Spleen (tissue), 11 donors: ENCODE data around the gene ME3. TPM values are rescaled to one million over a fixed set of nuclear protein-coding genes. Genes with fewer than 3 reads are reported as not detected.

ENCODE experiments used
- DNase-seq: peaks from one replicate; pipeline ENCODE4 v3.0.0-alpha.2; 2020
- H3K27ac ChIP-seq, 8 donors: fragments of 200-600 bp; sonication (generic) in 7 of 8; 1 replicate in 4 of 8; 2 replicates in 4 of 8; pipeline versions ENCODE4 v1.5.0 to v1.8.0; 2016 to 2021; ENCODE audit warnings: inconsistent platforms in 4 of 8, mild to moderate bottlenecking in 4 of 8, moderate library complexity in 1 of 8
- H3K27me3 ChIP-seq, 7 donors: fragments of 200-600 bp; sonication (generic) in 6 of 7; replicated peaks in 1 of 7; 1 replicate in 4 of 7; 2 replicates in 3 of 7; pipeline versions ENCODE4 v1.5.0 to v1.8.0; 2016 to 2021; ENCODE audit warnings: inconsistent platforms in 3 of 7, mild to moderate bottlenecking in 1 of 7
- H3K36me3 ChIP-seq, 6 donors: fragments of 200-600 bp; sonication (generic) in 5 of 6; 1 replicate in 4 of 6; 2 replicates in 2 of 6; pipeline versions ENCODE4 v1.5.0 to v1.8.0; 2016 to 2021; ENCODE audit warnings: inconsistent platforms in 2 of 6
- H3K4me1 ChIP-seq, 6 donors: fragments of 200-600 bp; sonication (generic) in 5 of 6; 1 replicate in 3 of 6; 2 replicates in 3 of 6; pipeline versions ENCODE4 v1.5.0 to v1.8.0; 2016 to 2021; ENCODE audit warnings: inconsistent platforms in 3 of 6
- H3K4me3 ChIP-seq, 8 donors: fragments of 200-600 bp; sonication (generic) in 7 of 8; 1 replicate in 4 of 8; 2 replicates in 4 of 8; pipeline versions ENCODE4 v1.5.0 to v1.8.0; 2016 to 2021; ENCODE audit warnings: inconsistent platforms in 4 of 8, mild to moderate bottlenecking in 4 of 8, moderate library complexity in 2 of 8
- H3K9me3 ChIP-seq, 8 donors: fragments of 200-600 bp; sonication (generic) in 7 of 8; 1 replicate in 4 of 8; 2 replicates in 4 of 8; pipeline versions ENCODE4 v1.5.0 to v1.8.0; 2016 to 2021; ENCODE audit warnings: inconsistent platforms in 4 of 8
- CTCF ChIP-seq, 11 experiments: fragments of 200-600 bp in 7 of 11; fragments of 450-650 bp in 4 of 11; sonication (generic) in 4 of 11; IDR thresholded peaks in 8 of 11; conservative IDR thresholded peaks in 3 of 11; 1 replicate in 7 of 11; 2 replicates in 4 of 11; pipeline versions ENCODE4 v1.4.0 to v1.8.0; 2016 to 2021; ENCODE audit warnings: antibody characterized with exemption in 11 of 11, inconsistent platforms in 4 of 11, mild to moderate bottlenecking in 1 of 11
- POLR2A ChIP-seq, 3 donors: fragments of 450-650 bp; IDR thresholded peaks; one replicate each; pipeline ENCODE4 v1.5.1; 2017; ENCODE audit warnings: antibody characterized with exemption in 3 of 3, mild to moderate bottlenecking in 1 of 3
- POLR2AphosphoS5 ChIP-seq, 3 donors: sonication (generic); formaldehyde crosslinking; IDR thresholded peaks; one replicate each; pipeline ENCODE4 v1.5.1; 2017; ENCODE audit warnings: antibody characterized with exemption in 3 of 3
- WGBS, 5 donors: extraction: QIAGEN DNeasy Blood & Tissue Kit in 3 of 5; methylation state at CpG; one replicate each; pipeline versions ENCODE4 v1.1.5 to v1.1.7; 2013 to 2018; 5-methylcytosine and 5-hydroxymethylcytosine counted together
- intact Hi-C: fragments of 100-400 bp; cut with DNase I; formaldehyde crosslinking; loops from one replicate; pipeline ENCODE4 v1.15.0; 2023; ENCODE audit warnings: low total_unique reads
- polyA plus RNA-seq, 3 donors: library from polyadenylated mRNA; stranded (reverse); fragments of 200-250 nt; gene quantifications; one replicate each; pipeline ENCODE4 v1.2.1, GENCODE V29; 2013
- total RNA-seq, 7 donors: library from RNA; depleted of rRNA in 3 of 7; stranded (reverse); fragments of >200 nt in 3 of 7; fragmentation: NEBNext Ultra II Directional in 4 of 7; extraction: Animal tissue kit (Norgen Biotek cat#: 25700) in 4 of 7; gene quantifications; one replicate each; pipeline versions ENCODE4 v1.1.0 to v1.2.1, GENCODE V29; 2016 to 2021
- donor health status: healthy with polysubstance abuse.
- donor health status: DM: no; HTN: no; CAD: no; lungs with moderate emphysema.
- donor health status: DM: no; HTN: no; CAD: no.
- donor health status: Bipolar disorder and iron deficiency.
- donor health status: healthy.
- donor health status: DM: no; HTN: no; CAD: no.
- donor health status: DM: yes; HTN: yes; CAD: no.

ME3 gene
- total and polyA plus RNA-seq, 10 donors: 6.4 to 25.9 (median 18.3) TPM

DNA sequence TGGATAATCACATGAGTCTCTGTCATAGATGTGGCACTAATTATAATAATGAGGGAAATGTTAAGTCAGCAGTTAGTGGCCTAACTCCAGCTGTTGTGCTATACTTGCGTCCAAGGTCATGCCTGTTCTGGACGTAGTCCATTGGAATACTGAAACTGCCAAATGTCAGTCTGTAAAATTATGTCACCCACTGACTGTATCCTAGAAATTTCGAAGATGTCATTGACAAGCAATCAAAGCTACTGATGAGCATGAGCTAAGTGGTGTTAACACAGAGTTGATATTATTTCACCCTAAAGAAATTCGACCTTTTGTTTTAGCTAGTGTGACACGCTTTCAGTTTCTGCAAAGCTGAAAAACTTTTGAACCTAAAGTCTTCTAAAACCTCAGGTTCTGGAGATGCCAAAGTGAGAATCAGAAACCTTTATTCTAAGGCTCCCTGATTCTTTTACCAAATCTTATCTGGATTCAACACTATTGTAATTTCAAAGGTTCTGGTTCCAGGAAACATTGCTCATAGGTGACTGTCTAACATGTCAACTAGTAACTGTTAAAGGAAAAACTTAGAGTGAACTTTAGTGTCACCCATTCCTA lies 14.9 kb upstream of the ME3 start:
- Histone ChIP-seq H3K27ac (peak overlapping the region in 4 of 8 donors; percentile 7 to 45 (median 20)), H3K4me1 (no peaks in the 10 kb centered on the region), H3K27me3 (no peaks in the 10 kb centered on the region), H3K36me3 (no peaks in the 10 kb centered on the region), H3K9me3 (no peaks in the 10 kb centered on the region), H3K4me3 (no peak overlapping the region)
- 51 to 70% (median 62%) methylated on average over 5 of the region's 5 CpGs for WGBS, 5 donors
- intact Hi-C loops: no loop called here
- DNase-seq: no peak
- no peak for TF ChIP-seq POLR2A (IDR thresholded peaks at IDR 0.05)
- TF ChIP-seq CTCF (IDR thresholded peaks at IDR 0.05 in 8 of 11, conservative IDR thresholded peaks at IDR 0.05 in 3 of 11): no peak
- TF ChIP-seq POLR2AphosphoS5 (IDR thresholded peaks at IDR 0.05): peak in 1 of 3 donors; percentile 17

DNA sequence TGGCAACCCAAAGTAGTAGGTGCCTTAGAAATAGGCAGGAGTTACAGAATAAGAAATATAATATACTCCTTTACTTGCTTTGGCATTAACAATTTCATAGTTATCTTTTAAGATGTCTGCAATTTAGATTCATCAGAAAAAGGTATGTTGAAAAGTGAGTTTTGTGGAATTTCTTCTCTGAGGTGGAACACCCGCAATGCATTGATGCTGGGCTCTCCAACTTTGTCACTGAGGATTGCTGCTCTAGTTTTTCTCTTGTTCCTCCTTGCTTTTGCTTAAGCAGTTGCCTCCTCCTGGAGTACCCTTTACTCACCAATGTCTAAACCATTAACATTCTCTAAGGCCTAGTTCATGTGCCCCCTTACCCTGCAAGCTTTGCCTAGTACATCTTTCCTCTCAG lies 14.1 kb upstream of the ME3 start:
- H3K4me3 ChIP-seq: no peak overlapping the region
- H3K4me1 ChIP-seq: no peaks in the 10 kb centered on the region
- TF ChIP-seq CTCF (IDR thresholded peaks at IDR 0.05 in 8 of 11, conservative IDR thresholded peaks at IDR 0.05 in 3 of 11) (no peak), POLR2AphosphoS5 (IDR thresholded peaks at IDR 0.05) (no peak), POLR2A (IDR thresholded peaks at IDR 0.05) (no peak)
- no peaks in the 10 kb centered on the region for H3K36me3 ChIP-seq
- peak overlapping the region in 4 of 8 donors; percentile 7 to 45 (median 20) for H3K27ac ChIP-seq
- intact Hi-C loops: no loop called here
- DNase-seq: no peak
- 93 to 100% (median 97%) methylated on average over 1 of the region's 1 CpG for WGBS, 5 donors
- no peaks in the 10 kb centered on the region for H3K9me3 ChIP-seq
- no peaks in the 10 kb centered on the region for H3K27me3 ChIP-seq

GRCh38 chr11:86681483-86681756 lies 9.0 kb upstream of the ME3 start:
- no peak for TF ChIP-seq CTCF (IDR thresholded peaks at IDR 0.05 in 8 of 11, conservative IDR thresholded peaks at IDR 0.05 in 3 of 11)
- TF ChIP-seq POLR2A (IDR thresholded peaks at IDR 0.05): no peak
- TF ChIP-seq POLR2AphosphoS5 (IDR thresholded peaks at IDR 0.05): no peak
- Histone ChIP-seq H3K4me3 (no peak overlapping the region), H3K27ac (peak overlapping the region in 1 of 8 donors; percentile 2), H3K27me3 (no peaks in the 10 kb centered on the region), H3K4me1 (no peaks in the 10 kb centered on the region), H3K36me3 (no peaks in the 10 kb centered on the region), H3K9me3 (no peaks in the 10 kb centered on the region)
- intact Hi-C loops: no loop called here
- 52 to 80% (median 68%) methylated on average over 2 of the region's 2 CpGs for WGBS, 5 donors
- DNase-seq: no peak

- intact Hi-C loops: no loop called here
- Histone ChIP-seq H3K36me3 (no peaks in the 10 kb centered on the region), H3K27ac (peak overlapping the region in 1 of 8 donors; percentile 2), H3K27me3 (no peaks in the 10 kb centered on the region), H3K4me3 (no peak overlapping the region), H3K4me1 (no peaks in the 10 kb centered on the region), H3K9me3 (no peaks in the 10 kb centered on the region)
- TF ChIP-seq POLR2AphosphoS5 (IDR thresholded peaks at IDR 0.05) (no peak), CTCF (IDR thresholded peaks at IDR 0.05 in 8 of 11, conservative IDR thresholded peaks at IDR 0.05 in 3 of 11) (no peak), POLR2A (IDR thresholded peaks at IDR 0.05) (no peak)
- WGBS, 5 donors: 71 to 81% (median 74%) methylated on average over 5 of the region's 5 CpGs
- DNase-seq: no peak
Measured at GRCh38 chr11:86680716-86681482, 8.5 kb upstream of the ME3 start.
